ENCODE results near the gene IRX4. TPM values are rescaled to one million over a fixed set of nuclear protein-coding genes. Genes with fewer than 3 reads are reported as not detected.

The IRX4 gene
- total RNA-seq, 4 donors from 2014 or later, result 0.78 to 1.7 TPM; not detected in 2

GRCh38 chr5:1836176-1836890, 46.4 kb downstream of the IRX4 start:
- intact Hi-C loops (cut with DNase I; ENCODE audit: low total_unique reads), result no loop called here
- in situ Hi-C loops (cut with MboI; ENCODE audit: low sequenced_read_pairs in 4 of 4), result no loop called here
- no peak for DNase-seq
- Histone ChIP-seq H3K4me1 (no peaks in the 10 kb centered on the region), H3K36me3 (no peaks in the 10 kb centered on the region), H3K4me3 (no peak overlapping the region), H3K9me3 (no peaks in the 10 kb centered on the region), H3K27ac (no peak overlapping the region), H3K27me3 (peaks cover 0 to 7% (median 5%) of the 10 kb centered on the region in 3 donors)
- ATAC-seq, result no peak
- TF ChIP-seq POLR2A (IDR thresholded peaks at IDR 0.05), result no peak
- TF ChIP-seq CTCF (IDR thresholded peaks at IDR 0.05 in 4 of 5, conservative IDR thresholded peaks at IDR 0.05 in 1 of 5), result no peak

- DNase-seq, result no peak
- Histone ChIP-seq H3K36me3 (no peaks in the 10 kb centered on the region), H3K9me3 (no peaks in the 10 kb centered on the region), H3K27me3 (peaks cover 0 to 3% (median 3%) of the 10 kb centered on the region in 3 donors), H3K27ac (no peak overlapping the region), H3K4me3 (no peak overlapping the region), H3K4me1 (no peaks in the 10 kb centered on the region)
- ATAC-seq, result no peak
- TF ChIP-seq POLR2A (IDR thresholded peaks at IDR 0.05) (no peak), CTCF (IDR thresholded peaks at IDR 0.05 in 4 of 5, conservative IDR thresholded peaks at IDR 0.05 in 1 of 5) (no peak)
- intact Hi-C loops (cut with DNase I; ENCODE audit: low total_unique reads), result no loop called here
- in situ Hi-C loops (cut with MboI; ENCODE audit: low sequenced_read_pairs in 4 of 4), result no loop called here
Measured at GRCh38 chr5:1835431-1835830, 47.3 kb downstream of the IRX4 start.

DNA sequence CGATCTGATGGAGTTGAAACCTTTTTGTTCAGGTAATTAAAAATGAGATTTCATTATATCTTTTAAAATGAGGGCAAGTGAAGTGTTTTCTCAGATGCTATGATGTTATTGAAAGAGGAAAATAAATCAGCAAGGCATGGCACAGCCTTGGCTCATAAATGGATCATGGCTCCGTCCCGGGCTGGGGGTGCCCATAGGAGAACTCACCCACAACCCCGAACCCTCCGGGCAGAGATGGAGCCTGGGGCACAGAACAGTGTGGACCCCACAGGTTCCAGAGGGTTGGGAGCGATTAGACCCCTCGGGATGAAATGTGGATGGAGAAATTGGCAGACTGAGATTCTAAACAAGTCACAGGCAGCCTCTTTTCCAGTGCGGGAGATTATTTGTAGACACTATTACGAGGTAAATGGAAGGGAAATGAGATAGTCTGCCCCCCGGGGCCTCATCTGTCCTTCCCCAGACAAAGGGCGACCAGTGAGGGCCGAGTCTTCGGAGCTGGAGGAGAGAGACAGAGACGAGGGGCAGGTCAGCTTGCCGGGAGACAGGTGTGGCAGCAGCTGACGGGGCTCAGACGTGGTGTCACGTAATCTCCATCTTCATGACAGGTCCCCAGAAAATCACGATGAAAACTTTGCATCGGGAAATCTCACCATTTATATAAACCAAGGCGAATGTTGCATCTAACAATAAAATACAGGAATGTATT, 47.9 kb downstream of the IRX4 start:
- no peak for ATAC-seq
- no peaks in the 10 kb centered on the region for H3K9me3 ChIP-seq
- in situ Hi-C loops (cut with MboI; ENCODE audit: low sequenced_read_pairs in 4 of 4), result no loop called here
- H3K27ac ChIP-seq, result no peak overlapping the region
- no peaks in the 10 kb centered on the region for H3K36me3 ChIP-seq
- DNase-seq, result no peak
- TF ChIP-seq POLR2A (IDR thresholded peaks at IDR 0.05) (no peak), CTCF (IDR thresholded peaks at IDR 0.05 in 4 of 5, conservative IDR thresholded peaks at IDR 0.05 in 1 of 5) (no peak)
- no peak overlapping the region for H3K4me3 ChIP-seq
- H3K4me1 ChIP-seq, result no peaks in the 10 kb centered on the region
- H3K27me3 ChIP-seq, result peaks cover 0 to 2% (median 0%) of the 10 kb centered on the region in 3 donors
- intact Hi-C loops (cut with DNase I; ENCODE audit: low total_unique reads), result no loop called here

- Histone ChIP-seq H3K4me3 (no peak overlapping the region), H3K4me1 (no peaks in the 10 kb centered on the region), H3K36me3 (no peaks in the 10 kb centered on the region), H3K27me3 (no peaks in the 10 kb centered on the region), H3K9me3 (no peaks in the 10 kb centered on the region), H3K27ac (no peak overlapping the region)
- intact Hi-C loops (cut with DNase I; ENCODE audit: low total_unique reads) (no loop called here), in situ Hi-C loops (cut with MboI; ENCODE audit: low sequenced_read_pairs in 4 of 4) (no loop called here)
- TF ChIP-seq CTCF (IDR thresholded peaks at IDR 0.05 in 4 of 5, conservative IDR thresholded peaks at IDR 0.05 in 1 of 5) (no peak), POLR2A (IDR thresholded peaks at IDR 0.05) (no peak)
- no peak for ATAC-seq
- no peak for DNase-seq
Measured at GRCh38 chr5:1834022-1834551, 48.6 kb downstream of the IRX4 start.

All from gastrocnemius medialis (tissue), 4 donors.